ENCODE results near the gene OR2T1. TPM values are rescaled to one million over a fixed set of nuclear protein-coding genes. Genes with fewer than 3 reads are reported as not detected.
A peak's percentile ranks its signal among the peaks of the same experiment; 100 is the strongest.
"Not testable (repeated sequence)": the region's sequence is repeated elsewhere in the genome, so short reads cannot be mapped to it uniquely, and the experiment has no call there.

The OR2T1 gene
- total RNA-seq, 2 donors from 2014 or later: not detected

- H3K27ac Mint-ChIP-seq; H3K36me3 Mint-ChIP-seq (ENCODE audit: insufficient read depth in 2 of 2); H3K27me3 Mint-ChIP-seq (ENCODE audit: low read depth); H3K4me3 Mint-ChIP-seq; H3K9me3 Mint-ChIP-seq; DNase-seq; H3K4me1 Mint-ChIP-seq (ENCODE audit: low read depth); ATAC-seq (replicated peaks in 1 of 2): not testable (repeated sequence)
Observed at GRCh38 chr1:248444603-248445002, 41.8 kb downstream of the OR2T1 start.

GRCh38 chr1:248445399-248445798, 42.6 kb downstream of the OR2T1 start, which contains the start of gene OR2T2:
Gene OR2T2, plus strand, starts transcription at chr1:248445637. Its CDS starts 7,161 bp downstream, at chr1:248452798.
- not testable (repeated sequence) for H3K27me3 Mint-ChIP-seq (ENCODE audit: low read depth); H3K27ac Mint-ChIP-seq; DNase-seq; H3K36me3 Mint-ChIP-seq (ENCODE audit: insufficient read depth in 2 of 2); H3K9me3 Mint-ChIP-seq; H3K4me3 Mint-ChIP-seq; ATAC-seq (replicated peaks in 1 of 2); H3K4me1 Mint-ChIP-seq (ENCODE audit: low read depth)

- H3K9me3 Mint-ChIP-seq; H3K27ac Mint-ChIP-seq; H3K4me1 Mint-ChIP-seq (ENCODE audit: low read depth); DNase-seq; H3K4me3 Mint-ChIP-seq; H3K27me3 Mint-ChIP-seq (ENCODE audit: low read depth); H3K36me3 Mint-ChIP-seq (ENCODE audit: insufficient read depth in 2 of 2): not testable (repeated sequence)
- peak; percentile 31 to 48 for ATAC-seq (replicated peaks in 1 of 2)
Observed at GRCh38 chr1:248448409-248449074, 45.7 kb downstream of the OR2T1 start.

GRCh38 chr1:248449821-248450465, 47.1 kb downstream of the OR2T1 start:
- not testable (repeated sequence) for H3K27me3 Mint-ChIP-seq (ENCODE audit: low read depth); H3K27ac Mint-ChIP-seq; H3K4me1 Mint-ChIP-seq (ENCODE audit: low read depth); ATAC-seq (replicated peaks in 1 of 2); DNase-seq; H3K4me3 Mint-ChIP-seq; H3K36me3 Mint-ChIP-seq (ENCODE audit: insufficient read depth in 2 of 2); H3K9me3 Mint-ChIP-seq

- not testable (repeated sequence) for H3K9me3 Mint-ChIP-seq; H3K27me3 Mint-ChIP-seq (ENCODE audit: low read depth); H3K4me3 Mint-ChIP-seq; H3K4me1 Mint-ChIP-seq (ENCODE audit: low read depth); ATAC-seq (replicated peaks in 1 of 2); H3K36me3 Mint-ChIP-seq (ENCODE audit: insufficient read depth in 2 of 2); DNase-seq; H3K27ac Mint-ChIP-seq
Observed at GRCh38 chr1:248450466-248451145, 47.8 kb downstream of the OR2T1 start.

- not testable (repeated sequence) for H3K27ac Mint-ChIP-seq; H3K9me3 Mint-ChIP-seq; H3K36me3 Mint-ChIP-seq (ENCODE audit: insufficient read depth in 2 of 2); ATAC-seq (replicated peaks in 1 of 2); H3K4me3 Mint-ChIP-seq; H3K4me1 Mint-ChIP-seq (ENCODE audit: low read depth); DNase-seq; H3K27me3 Mint-ChIP-seq (ENCODE audit: low read depth)
Observed at GRCh38 chr1:248453619-248454018, 50.8 kb downstream of the OR2T1 start.

- not testable (repeated sequence) for H3K27me3 Mint-ChIP-seq (ENCODE audit: low read depth); DNase-seq; H3K4me1 Mint-ChIP-seq (ENCODE audit: low read depth); H3K36me3 Mint-ChIP-seq (ENCODE audit: insufficient read depth in 2 of 2); ATAC-seq (replicated peaks in 1 of 2); H3K27ac Mint-ChIP-seq; H3K4me3 Mint-ChIP-seq; H3K9me3 Mint-ChIP-seq
Observed at GRCh38 chr1:248455045-248455444, 52.2 kb downstream of the OR2T1 start.

GRCh38 chr1:248456635-248457034, 53.8 kb downstream of the OR2T1 start:
- H3K9me3 Mint-ChIP-seq; ATAC-seq (replicated peaks in 1 of 2); H3K27ac Mint-ChIP-seq; H3K4me3 Mint-ChIP-seq; DNase-seq; H3K36me3 Mint-ChIP-seq (ENCODE audit: insufficient read depth in 2 of 2); H3K27me3 Mint-ChIP-seq (ENCODE audit: low read depth); H3K4me1 Mint-ChIP-seq (ENCODE audit: low read depth): not testable (repeated sequence)

Other genes starting within 250 kb of the OR2T1 start
- not detected for gene OR2M2, start 228.2 kb upstream of the OR2T1 start, total RNA-seq
- gene OR2M3, start 205.8 kb upstream of the OR2T1 start, total RNA-seq: not detected
- not detected for gene OR2M4, start 171.6 kb upstream of the OR2T1 start, total RNA-seq
- gene OR2T33, start 125.1 kb upstream of the OR2T1 start, total RNA-seq: not detected
- gene OR2T12, start 99.6 kb upstream of the OR2T1 start, total RNA-seq: not detected
- not detected for gene OR2M7, start 78.5 kb upstream of the OR2T1 start, total RNA-seq
- not detected for gene OR14C36, start 54.3 kb upstream of the OR2T1 start, total RNA-seq
- not detected for gene OR2T4, start 41.4 kb upstream of the OR2T1 start, total RNA-seq
- not detected for gene OR2T6, start 27.3 kb upstream of the OR2T1 start, total RNA-seq
- not detected for gene OR2T2, start 42.6 kb downstream of the OR2T1 start, total RNA-seq
- not detected for gene OR2T3, start 70.3 kb downstream of the OR2T1 start, total RNA-seq
- not detected for gene OR2T5, start 85.5 kb downstream of the OR2T1 start, total RNA-seq
- gene OR2G6, start 105.0 kb downstream of the OR2T1 start, total RNA-seq: not detected
- gene OR2T29, start 159.7 kb downstream of the OR2T1 start, total RNA-seq: not detected
- not detected for gene OR2T34, start 171.7 kb downstream of the OR2T1 start, total RNA-seq
- not detected for gene OR2T10, start 194.7 kb downstream of the OR2T1 start, total RNA-seq
- not detected for gene OR2T11, start 232.0 kb downstream of the OR2T1 start, total RNA-seq
- gene OR2T35, start 242.2 kb downstream of the OR2T1 start, total RNA-seq: not detected